Measurements from ENCODE around the gene TMEM135.
"Not testable (repeated sequence)": the region's sequence is repeated elsewhere in the genome, so short reads cannot be mapped to it uniquely, and the experiment has no call there.

DNA sequence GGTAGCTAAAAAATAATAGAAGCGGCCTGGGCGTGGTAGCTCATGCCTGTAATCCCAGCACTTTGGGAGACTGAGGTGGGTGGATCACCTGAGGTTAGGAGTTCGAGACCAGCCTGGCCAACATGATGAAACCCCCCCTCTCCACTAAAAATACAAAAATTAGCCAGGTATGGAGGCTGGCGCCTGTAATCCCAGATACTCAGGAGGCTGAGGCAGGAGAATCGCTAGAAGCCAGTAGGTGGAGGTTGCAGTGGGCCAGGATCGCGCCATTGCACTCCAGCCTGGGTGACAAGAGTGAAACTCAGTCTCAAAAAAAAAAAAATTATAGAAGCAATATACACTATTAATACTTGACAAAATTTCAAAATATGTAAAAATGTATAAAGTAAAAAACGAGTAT, 150.7 kb downstream of the TMEM135 start:
- TF ChIP-seq, protein P1, sequence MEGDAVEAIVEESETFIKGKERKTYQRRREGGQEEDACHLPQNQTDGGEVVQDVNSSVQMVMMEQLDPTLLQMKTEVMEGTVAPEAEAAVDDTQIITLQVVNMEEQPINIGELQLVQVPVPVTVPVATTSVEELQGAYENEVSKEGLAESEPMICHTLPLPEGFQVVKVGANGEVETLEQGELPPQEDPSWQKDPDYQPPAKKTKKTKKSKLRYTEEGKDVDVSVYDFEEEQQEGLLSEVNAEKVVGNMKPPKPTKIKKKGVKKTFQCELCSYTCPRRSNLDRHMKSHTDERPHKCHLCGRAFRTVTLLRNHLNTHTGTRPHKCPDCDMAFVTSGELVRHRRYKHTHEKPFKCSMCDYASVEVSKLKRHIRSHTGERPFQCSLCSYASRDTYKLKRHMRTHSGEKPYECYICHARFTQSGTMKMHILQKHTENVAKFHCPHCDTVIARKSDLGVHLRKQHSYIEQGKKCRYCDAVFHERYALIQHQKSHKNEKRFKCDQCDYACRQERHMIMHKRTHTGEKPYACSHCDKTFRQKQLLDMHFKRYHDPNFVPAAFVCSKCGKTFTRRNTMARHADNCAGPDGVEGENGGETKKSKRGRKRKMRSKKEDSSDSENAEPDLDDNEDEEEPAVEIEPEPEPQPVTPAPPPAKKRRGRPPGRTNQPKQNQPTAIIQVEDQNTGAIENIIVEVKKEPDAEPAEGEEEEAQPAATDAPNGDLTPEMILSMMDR (IDR thresholded peaks at IDR 0.05; ENCODE audit: insufficient read depth, low read length, poor library complexity, severe bottlenecking), result not testable (repeated sequence)
- not testable (repeated sequence) for TF ChIP-seq EZH2phosphoT487 (conservative IDR thresholded peaks at IDR 0.05; ENCODE audit: low read length)
